SK-N-SH (cell line): ENCODE data around the gene TMEM134. TPM values are rescaled to one million over a fixed set of nuclear protein-coding genes. Genes with fewer than 3 reads are reported as not detected.

Source experiments
- CTCF ChIA-PET: fragments of 300-600, 350-600 bp; formaldehyde crosslinking; extraction: SDS; loops from one replicate; lab custom pipeline; 2021; lab: Yijun Ruan, JAX
- POLR2A ChIA-PET: fragments of 350-600 bp; sonication (Branson Sonifier 250); formaldehyde crosslinking; extraction: SDS; loops from one replicate; lab custom pipeline; 2020; ENCODE audit warnings: antibody characterized with exemption, inconsistent platforms; lab: Yijun Ruan, JAX
- DNase-seq: peaks from one replicate; pipeline ENCODE4 v3.0.0; 2012
- H2AFZ ChIP-seq: fragments of 200-600 bp; sonication (generic); 2 replicates; pipeline ENCODE4 v1.8.1; 2016; ENCODE audit warnings: antibody characterized with exemption, mild to moderate bottlenecking, low read depth
- H3F3A ChIP-seq: fragments of 200-600 bp; sonication (generic); replicated peaks from 2 replicates; pipeline ENCODE3; 2016; ENCODE audit warnings: antibody characterized with exemption, mild to moderate bottlenecking; ENCODE audit not compliant: insufficient read depth
- H3K27ac ChIP-seq, 2 experiments: fragments of 200-500 bp in 1 of 2; fragments of 200-600 bp in 1 of 2; sonication (Bioruptor generic) in 1 of 2; sonication (generic), shearing (Covaris generic) in 1 of 2; 2 replicates each; pipeline versions ENCODE4 v1.5.1 to v1.6.1; 2014 to 2016; ENCODE audit warnings: low read depth in 2 of 2, inconsistent platforms in 1 of 2, low read length in 1 of 2, mild to moderate bottlenecking in 1 of 2, mixed read lengths in 1 of 2
- H3K27me3 ChIP-seq: fragments of 200-600 bp; sonication (generic), shearing (Covaris generic); 2 replicates; pipeline ENCODE4 v1.6.1; 2016; ENCODE audit warnings: mixed run types; ENCODE audit not compliant: insufficient read depth
- H3K36me3 ChIP-seq, 2 experiments: fragments of 200-500 bp in 1 of 2; fragments of 200-600 bp in 1 of 2; sonication (Bioruptor generic) in 1 of 2; sonication (generic) in 1 of 2; replicated peaks in 1 of 2; 2 replicates each; pipeline versions ENCODE3 to v1.5.1; 2014 to 2016; ENCODE audit warnings: low read length in 1 of 2, mild to moderate bottlenecking in 1 of 2; ENCODE audit not compliant: insufficient read depth in 2 of 2, control insufficient read depth in 1 of 2
- H3K4me1 ChIP-seq, 2 experiments: fragments of 200-500 bp in 1 of 2; fragments of 200-600 bp in 1 of 2; sonication (Bioruptor generic) in 1 of 2; sonication (generic), shearing (Covaris generic) in 1 of 2; 2 replicates each; pipeline versions ENCODE4 v1.5.1 to v1.6.1; 2014 to 2016; ENCODE audit warnings: low read depth in 1 of 2, low read length in 1 of 2, mixed run types in 1 of 2; ENCODE audit not compliant: insufficient read depth in 2 of 2, control insufficient read depth in 1 of 2
- H3K4me2 ChIP-seq: fragments of 200-600 bp; sonication (generic), shearing (Covaris generic); 2 replicates; pipeline ENCODE4 v1.6.1; 2017; ENCODE audit warnings: mixed run types
- H3K4me3 ChIP-seq, 2 experiments: fragments of 200-500 bp in 1 of 2; fragments of 200-600 bp in 1 of 2; sonication (Bioruptor generic) in 1 of 2; sonication (generic), shearing (Covaris generic) in 1 of 2; 2 replicates each; pipeline versions ENCODE4 v1.5.1 to v1.8.1; 2014 to 2016; ENCODE audit warnings: low read depth in 2 of 2, inconsistent platforms in 1 of 2, low read length in 1 of 2, mild to moderate bottlenecking in 1 of 2, mixed read lengths in 1 of 2, moderate library complexity in 1 of 2
- H3K79me2 ChIP-seq: fragments of 200-600 bp; sonication (generic); 2 replicates; pipeline ENCODE4 v1.8.1; 2017; ENCODE audit warnings: mild to moderate bottlenecking; ENCODE audit not compliant: insufficient read depth
- H3K9ac ChIP-seq: fragments of 200-600 bp; sonication (generic); 2 replicates; pipeline ENCODE4 v1.6.1; 2017; ENCODE audit warnings: mixed run types
- H3K9me2 ChIP-seq: fragments of 200-600 bp; sonication (generic); 2 replicates; pipeline ENCODE4 v1.6.1; 2017; ENCODE audit warnings: mixed run types
- H3K9me3 ChIP-seq: fragments of 200-600 bp; sonication (generic); 2 replicates; pipeline ENCODE4 v1.6.1; 2017; ENCODE audit warnings: mixed run types, mild to moderate bottlenecking, moderate library complexity
- H4K20me1 ChIP-seq: fragments of 200-600 bp; sonication (generic); 2 replicates; pipeline ENCODE4 v1.6.1; 2017; ENCODE audit warnings: mild to moderate bottlenecking, mixed run types; ENCODE audit not compliant: insufficient read depth
- EZH2phosphoT487 ChIP-seq: fragments of 200-600 bp; sonication (generic); IDR thresholded peaks from 2 replicates; pipeline ENCODE4 v1.6.1; 2017; ENCODE audit warnings: low read depth, mixed run types, mild to moderate bottlenecking, antibody characterized with exemption, moderate library complexity, borderline replicate concordance
- FOSL2 ChIP-seq: IDR thresholded peaks from 2 replicates; pipeline ENCODE4 v1.4.0; 2012; ENCODE audit warnings: low read depth, mild to moderate bottlenecking, moderate library complexity, borderline replicate concordance
- FOXJ3 ChIP-seq: sonication (generic); formaldehyde crosslinking; IDR thresholded peaks from 2 replicates; pipeline ENCODE4 v1.5.1; 2020; ENCODE audit warnings: mild to moderate bottlenecking, missing genetic modification reagents
- GABPA ChIP-seq: IDR thresholded peaks from 2 replicates; pipeline ENCODE4 v1.4.0; 2012; ENCODE audit warnings: low read depth, mild to moderate bottlenecking
- GATA2 ChIP-seq: sonication (generic); formaldehyde crosslinking; IDR thresholded peaks from 2 replicates; pipeline ENCODE4 v1.5.0; 2020; ENCODE audit warnings: mild to moderate bottlenecking, missing genetic modification reagents
- MEF2A ChIP-seq: IDR thresholded peaks from 2 replicates; pipeline ENCODE4 v1.4.0; 2012; ENCODE audit warnings: low read depth, borderline replicate concordance
- MXI1 ChIP-seq: IDR thresholded peaks from 2 replicates; pipeline ENCODE4 v1.6.1; 2012; ENCODE audit warnings: mild to moderate bottlenecking, low read depth, low read length, improper control_type of control experiment
- NFIC ChIP-seq: IDR thresholded peaks from 2 replicates; pipeline ENCODE4 v1.4.0; 2012; ENCODE audit warnings: borderline replicate concordance
- RAD21 ChIP-seq: IDR thresholded peaks from 2 replicates; pipeline ENCODE4 v1.6.1; 2012; ENCODE audit warnings: mild to moderate bottlenecking, low read length
- REST ChIP-seq: IDR thresholded peaks from 2 replicates; pipeline ENCODE4 v1.6.1; 2012; ENCODE audit warnings: mild to moderate bottlenecking, low read depth, low read length, moderate library complexity
- RXRA ChIP-seq: IDR thresholded peaks from 2 replicates; pipeline ENCODE4 v1.4.0; 2012; ENCODE audit warnings: low read depth, mild to moderate bottlenecking, borderline replicate concordance
- SIN3A ChIP-seq: IDR thresholded peaks from 2 replicates; pipeline ENCODE4 v1.6.1; 2012; ENCODE audit warnings: low read depth, mild to moderate bottlenecking, low read length, moderate library complexity, borderline replicate concordance
- WGBS: methylation state at CpG from one replicate; pipeline ENCODE4 v1.1.6; 2017; ENCODE audit warnings: low lambda C conversion rate; 5-methylcytosine and 5-hydroxymethylcytosine counted together
- polyA plus RNA-seq, 3 experiments: library from polyadenylated mRNA; depleted of rRNA; stranded (reverse); fragments of >200 nt; gene quantifications; 2 replicates each; pipeline ENCODE4 v1.2.3, GENCODE V29; 2012

The TMEM134 gene
- polyA plus RNA-seq, 1 of the 3 experiments (the other 2 are of a cell fraction): 132 TPM

- Histone ChIP-seq H3F3A (no peaks in the 10 kb centered on the region), H3K9me3 (no peaks in the 10 kb centered on the region), H3K79me2 (peaks cover 16% of the 10 kb centered on the region), H3K9ac (no peak overlapping the region), H3K4me2 (no peak overlapping the region), H4K20me1 (no peaks in the 10 kb centered on the region), H3K36me3 (peaks cover 3 to 43% of the 10 kb centered on the region in 2 experiments), H3K27ac (no peak overlapping the region), H3K4me1 (peaks cover 0 to under 1% of the 10 kb centered on the region in 2 experiments; a peak in 1 of 4 replicates), H3K4me3 (no peak overlapping the region), H2AFZ (no peak overlapping the region), H3K27me3 (no peaks in the 10 kb centered on the region), H3K9me2 (no peaks in the 10 kb centered on the region)
- no peak for DNase-seq
- TF ChIP-seq FOXJ3 (CRISPR knock-in tag) (no peak), GABPA (no peak), RAD21 (no peak), NFIC (no peak), SIN3A (no peak)
- ChIA-PET CTCF (no interaction called here), POLR2A (no interaction called here)
- 100% methylated on average over 2 of the region's 23 CpGs for WGBS
Measured at GRCh38 chr11:67434395-67434881, 34.6 kb downstream of the TMEM134 start.

- TF ChIP-seq MEF2A: no peak
- no peak for TF ChIP-seq GATA2 (CRISPR knock-in tag)
- no peak for TF ChIP-seq RXRA
- no peak for TF ChIP-seq FOSL2
- no peak for TF ChIP-seq REST
- no peak for TF ChIP-seq EZH2phosphoT487
- no peak for TF ChIP-seq MXI1
- DNase-seq: no peak
- Histone ChIP-seq H3K9ac (no peak overlapping the region), H3K4me3 (no peak overlapping the region), H2AFZ (no peak overlapping the region), H3K4me1 (peaks cover 3 to 7% of the 10 kb centered on the region in 2 experiments; a peak in 1 of 4 replicates), H3K27me3 (no peaks in the 10 kb centered on the region), H4K20me1 (no peaks in the 10 kb centered on the region), H3K27ac (no peak overlapping the region), H3K36me3 (peaks cover 3 to 39% of the 10 kb centered on the region in 2 experiments), H3K9me3 (no peaks in the 10 kb centered on the region), H3K9me2 (no peaks in the 10 kb centered on the region), H3K4me2 (no peak overlapping the region), H3K79me2 (peaks cover 23% of the 10 kb centered on the region), H3F3A (no peaks in the 10 kb centered on the region)
- ChIA-PET POLR2A (no interaction called here), CTCF (interaction anchor here (0.6 kb wide), 1 partner anchor 27 kb away, joined by 3 read pairs; no protein-coding TSS in a partner anchor)
- 92% methylated on average over 6 of the region's 22 CpGs for WGBS
Measured at GRCh38 chr11:67433536-67434394, 35.3 kb downstream of the TMEM134 start.
